Adrenal gland (tissue), 12 donors: ENCODE results near the gene HAVCR2. TPM values are rescaled to one million over a fixed set of nuclear protein-coding genes. Genes with fewer than 3 reads are reported as not detected.

ENCODE experiments used
- DNase-seq, 7 donors: peaks; one replicate each; pipeline ENCODE4 v3.0.0-alpha.2; 2019 to 2020
- H3K27ac ChIP-seq, 5 donors: fragments of 200-600 bp; sonication (generic) in 4 of 5; 1 replicate in 3 of 5; 2 replicates in 2 of 5; pipeline versions ENCODE4 v1.5.1 to v1.8.0; 2016 to 2020; ENCODE audit warnings: mild to moderate bottlenecking in 1 of 5
- H3K27me3 ChIP-seq: fragments of 200-600 bp; 2 replicates; pipeline ENCODE4 v1.8.0; 2021
- H3K36me3 ChIP-seq, 2 donors: fragments of 200-600 bp; replicated peaks in 1 of 2; 1 replicate in 1 of 2; 2 replicates in 1 of 2; pipeline versions ENCODE4 v1.5.1 to v1.8.0; 2018 to 2022
- H3K4me1 ChIP-seq, 2 donors: fragments of 200-600 bp; replicated peaks in 1 of 2; 1 replicate in 1 of 2; 2 replicates in 1 of 2; pipeline versions ENCODE4 v1.5.1 to v1.8.0; 2018 to 2021
- H3K4me3 ChIP-seq, 4 donors: fragments of 200-600 bp; sonication (generic) in 3 of 4; one replicate each; pipeline ENCODE4 v1.5.1; 2016 to 2018
- H3K9me3 ChIP-seq, 3 donors: fragments of 200-600 bp; sonication (generic) in 1 of 3; replicated peaks in 1 of 3; 1 replicate in 2 of 3; 2 replicates in 1 of 3; pipeline versions ENCODE4 v1.5.1 to v1.8.0; 2016 to 2021
- POLR2A ChIP-seq, 2 donors: fragments of 450-650 bp; IDR thresholded peaks; one replicate each; pipeline ENCODE4 v1.6.1; 2017; ENCODE audit warnings: antibody characterized with exemption in 2 of 2, mild to moderate bottlenecking in 2 of 2, moderate library complexity in 1 of 2
- WGBS, 4 donors: extraction: QIAGEN DNeasy Blood & Tissue Kit in 2 of 4; methylation state at CpG; one replicate each; pipeline versions ENCODE4 v1.1.5 to v1.1.7; 2013 to 2017; 5-methylcytosine and 5-hydroxymethylcytosine counted together
- intact Hi-C, 2 donors: fragments of 100-400 bp; cut with DNase I; formaldehyde crosslinking; loops; one replicate each; pipeline versions ENCODE4 v1.14.1 to v1.15.0; 2022 to 2023
- polyA plus RNA-seq, 3 donors: library from polyadenylated mRNA; stranded (reverse); fragments of 200-250 nt in 2 of 3; fragments of 350-450 nt in 1 of 3; fragmentation: Illumina TruSeq in 1 of 3; extraction: RNeasy Lipid Tissue Mini Kit (QIAGEN cat#74804) in 1 of 3; gene quantifications; one replicate each; pipeline ENCODE4 v1.2.3, GENCODE V29; 2013 to 2014
- total RNA-seq, 9 donors: library from RNA; depleted of rRNA in 4 of 9; stranded (reverse); fragments of >200 nt in 4 of 9; fragments of 120-200 nt in 1 of 9; fragmentation: NEBNext Ultra II Directional in 1 of 9; extraction: Animal tissue kit (Norgen Biotek cat#: 25700) in 1 of 9; gene quantifications; one replicate each; pipeline versions ENCODE4 v1.1.0 to v1.2.4, GENCODE V29; 2013 to 2023
- TF ChIP-seq, protein P1 (sequence below), 6 experiments: fragments of 450-650 bp in 4 of 6; fragments of 200-600 bp in 2 of 6; sonication (generic) in 1 of 6; IDR thresholded peaks; 1 replicate in 5 of 6; 2 replicates in 1 of 6; pipeline versions ENCODE4 v1.5.1 to v1.8.0; 2016 to 2021; ENCODE audit warnings: antibody characterized with exemption in 6 of 6, mild to moderate bottlenecking in 2 of 6, moderate library complexity in 1 of 6
- donor health status: healthy with polysubstance abuse.
- donor health status: Bipolar disorder and iron deficiency.
- donor health status: DM: yes; HTN: yes; CAD: no.
- donor health status: DM: no; HTN: no; CAD: no.
- donor health status: DM: no; HTN: no; CAD: no.
- donor health status: DM: yes; HTN: yes; CAD: no.

Gene HAVCR2
- total and polyA plus RNA-seq, 12 donors = 2.4 to 48.6 (median 11.8) TPM

DNA sequence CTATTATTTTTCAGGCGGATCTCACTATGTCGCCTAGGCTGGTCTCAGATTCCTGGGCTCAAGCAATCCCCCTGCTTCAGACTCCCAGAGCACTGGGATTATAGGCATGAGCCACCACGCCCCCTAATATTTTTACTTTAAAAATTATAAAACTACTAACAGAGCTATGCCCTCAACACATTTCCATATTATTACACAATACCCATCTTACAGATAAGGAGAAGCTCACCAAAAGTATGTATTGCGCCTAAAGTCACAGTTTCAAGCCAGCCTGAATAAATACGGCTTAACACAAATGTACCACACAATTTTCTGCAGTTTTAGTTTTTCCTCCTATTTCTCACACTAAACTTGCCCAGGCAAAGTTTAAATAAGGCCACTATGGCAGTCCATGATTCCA lies 40.1 kb downstream of the HAVCR2 start:
- intact Hi-C loops = no loop called here
- no peak for TF ChIP-seq POLR2A (IDR thresholded peaks at IDR 0.05)
- TF ChIP-seq, protein P1, sequence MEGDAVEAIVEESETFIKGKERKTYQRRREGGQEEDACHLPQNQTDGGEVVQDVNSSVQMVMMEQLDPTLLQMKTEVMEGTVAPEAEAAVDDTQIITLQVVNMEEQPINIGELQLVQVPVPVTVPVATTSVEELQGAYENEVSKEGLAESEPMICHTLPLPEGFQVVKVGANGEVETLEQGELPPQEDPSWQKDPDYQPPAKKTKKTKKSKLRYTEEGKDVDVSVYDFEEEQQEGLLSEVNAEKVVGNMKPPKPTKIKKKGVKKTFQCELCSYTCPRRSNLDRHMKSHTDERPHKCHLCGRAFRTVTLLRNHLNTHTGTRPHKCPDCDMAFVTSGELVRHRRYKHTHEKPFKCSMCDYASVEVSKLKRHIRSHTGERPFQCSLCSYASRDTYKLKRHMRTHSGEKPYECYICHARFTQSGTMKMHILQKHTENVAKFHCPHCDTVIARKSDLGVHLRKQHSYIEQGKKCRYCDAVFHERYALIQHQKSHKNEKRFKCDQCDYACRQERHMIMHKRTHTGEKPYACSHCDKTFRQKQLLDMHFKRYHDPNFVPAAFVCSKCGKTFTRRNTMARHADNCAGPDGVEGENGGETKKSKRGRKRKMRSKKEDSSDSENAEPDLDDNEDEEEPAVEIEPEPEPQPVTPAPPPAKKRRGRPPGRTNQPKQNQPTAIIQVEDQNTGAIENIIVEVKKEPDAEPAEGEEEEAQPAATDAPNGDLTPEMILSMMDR (IDR thresholded peaks at IDR 0.05) = no peak
- Histone ChIP-seq H3K4me3 (no peak overlapping the region), H3K27ac (no peak overlapping the region), H3K27me3 (no peaks in the 10 kb centered on the region), H3K9me3 (no peaks in the 10 kb centered on the region), H3K4me1 (no peaks in the 10 kb centered on the region), H3K36me3 (no peaks in the 10 kb centered on the region)
- no peak for DNase-seq
- 92 to 94% (median 93%) methylated on average over 5 of the region's 5 CpGs for WGBS, 4 donors

DNA sequence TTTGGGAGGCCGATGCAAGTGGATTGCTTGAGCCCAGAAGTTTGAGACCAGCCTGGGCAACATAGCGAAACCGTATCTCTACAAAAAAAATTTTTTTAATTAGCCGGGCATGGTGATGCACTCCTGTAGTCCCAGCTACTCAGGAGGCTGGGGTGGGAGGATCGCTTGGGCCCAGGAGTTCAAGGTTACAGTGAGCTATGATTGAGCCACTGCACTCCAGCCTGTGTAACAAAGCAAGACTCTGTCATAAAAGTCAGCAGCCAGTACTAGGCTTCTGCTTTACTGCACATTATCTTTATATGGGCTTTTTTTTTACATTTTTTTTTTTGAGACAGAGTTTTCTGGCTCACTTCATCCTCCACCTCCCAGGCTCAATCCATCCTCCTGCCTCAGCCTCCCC lies 40.5 kb downstream of the HAVCR2 start:
- no peak overlapping the region for H3K27ac ChIP-seq
- no peak for DNase-seq
- H3K4me3 ChIP-seq = no peak overlapping the region
- TF ChIP-seq POLR2A (IDR thresholded peaks at IDR 0.05) = no peak
- TF ChIP-seq, protein P1 (IDR thresholded peaks at IDR 0.05) = no peak
- no peaks in the 10 kb centered on the region for H3K27me3 ChIP-seq
- intact Hi-C loops = no loop called here
- H3K36me3 ChIP-seq = no peaks in the 10 kb centered on the region
- no peaks in the 10 kb centered on the region for H3K9me3 ChIP-seq
- 87 to 95% (median 91%) methylated on average over 5 of the region's 5 CpGs for WGBS, 4 donors
- H3K4me1 ChIP-seq = no peaks in the 10 kb centered on the region

DNA sequence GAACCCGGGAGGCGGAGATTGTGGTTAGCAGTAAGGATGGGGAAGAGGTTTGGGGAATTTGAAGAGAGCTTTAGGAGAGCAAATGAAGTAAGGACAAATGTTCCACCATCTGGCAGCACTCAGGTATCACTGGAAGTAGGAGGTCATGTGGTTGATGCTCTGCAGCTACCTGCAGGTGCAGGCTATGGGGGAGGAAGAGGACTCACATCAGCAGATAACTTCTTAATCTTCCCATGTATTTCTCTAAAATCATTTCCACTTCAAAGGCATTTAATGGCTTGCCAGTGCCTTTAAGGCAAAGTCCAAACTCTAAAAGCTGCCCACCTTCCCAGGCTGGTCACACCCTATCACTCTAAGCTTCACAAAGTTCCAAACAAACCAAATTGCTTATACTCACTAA lies 41.8 kb downstream of the HAVCR2 start:
- no peaks in the 10 kb centered on the region for H3K27me3 ChIP-seq
- H3K36me3 ChIP-seq = no peaks in the 10 kb centered on the region
- intact Hi-C loops = no loop called here
- no peaks in the 10 kb centered on the region for H3K4me1 ChIP-seq
- H3K4me3 ChIP-seq = no peak overlapping the region
- DNase-seq = no peak
- TF ChIP-seq, protein P1 (IDR thresholded peaks at IDR 0.05) = no peak
- no peak for TF ChIP-seq POLR2A (IDR thresholded peaks at IDR 0.05)
- WGBS, 4 donors = 47 to 78% (median 60%) methylated on average over 2 of the region's 2 CpGs
- no peaks in the 10 kb centered on the region for H3K9me3 ChIP-seq
- no peak overlapping the region for H3K27ac ChIP-seq

DNA sequence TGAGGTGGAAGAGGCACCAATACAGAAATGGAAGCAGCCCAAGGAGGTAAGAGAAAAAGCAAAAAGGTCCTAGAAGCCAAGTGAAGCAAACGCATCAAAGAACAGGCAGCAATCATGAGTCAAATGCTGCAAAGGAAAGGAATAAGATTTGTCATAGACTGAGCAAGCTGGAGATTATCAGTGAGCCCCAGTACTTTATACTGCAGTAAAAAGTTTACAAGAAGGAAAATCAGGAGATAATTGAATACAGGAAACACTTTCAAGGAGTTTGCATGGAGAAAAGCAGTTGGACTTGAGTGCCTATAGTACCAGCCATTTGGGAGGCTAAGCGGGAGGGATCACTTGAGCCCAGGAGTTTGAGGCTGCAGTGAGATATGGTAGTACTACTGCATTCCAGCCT lies 42.8 kb downstream of the HAVCR2 start:
- H3K4me1 ChIP-seq = no peaks in the 10 kb centered on the region
- no peak overlapping the region for H3K27ac ChIP-seq
- H3K36me3 ChIP-seq = no peaks in the 10 kb centered on the region
- H3K9me3 ChIP-seq = no peaks in the 10 kb centered on the region
- DNase-seq = no peak
- intact Hi-C loops = no loop called here
- no peak overlapping the region for H3K4me3 ChIP-seq
- TF ChIP-seq POLR2A (IDR thresholded peaks at IDR 0.05) = no peak
- TF ChIP-seq, protein P1 (IDR thresholded peaks at IDR 0.05) = no peak
- 81 to 93% (median 83%) methylated on average over 2 of the region's 2 CpGs for WGBS, 4 donors
- H3K27me3 ChIP-seq = no peaks in the 10 kb centered on the region
